ENCODE measurements around the gene GPR68.
"Not testable (repeated sequence)": the region's sequence is repeated elsewhere in the genome, so short reads cannot be mapped to it uniquely, and the experiment has no call there.

Gene GPR68

DNA sequence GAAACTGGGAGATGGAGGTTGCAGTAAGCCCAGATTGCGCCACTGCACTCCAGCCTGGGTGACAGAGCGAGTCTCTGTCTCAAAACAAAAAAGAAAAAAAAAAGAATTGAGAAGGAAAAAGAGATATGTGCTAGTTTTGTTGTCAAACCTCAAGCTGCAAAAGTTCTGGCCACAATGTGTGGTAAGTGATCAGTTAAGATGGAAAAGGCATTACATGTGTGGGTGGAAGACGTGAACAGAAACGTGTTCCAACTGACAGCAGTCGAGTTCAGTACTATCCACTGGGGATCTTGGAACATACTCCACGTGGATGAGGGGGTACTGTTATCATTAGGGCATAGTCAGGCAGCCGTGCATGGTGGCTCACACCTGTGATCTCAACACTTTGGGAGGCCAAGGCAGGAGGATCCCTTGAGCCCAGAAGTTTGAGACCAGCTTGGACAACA lies 17.3 kb downstream of the GPR68 start:
- H3K27me3 ChIP-seq (ENCODE audit: insufficient read depth, low read length, poor library complexity, severe bottlenecking), result peaks cover 12% of the 10 kb centered on the region
- no peaks in the 10 kb centered on the region for H3K9me2 ChIP-seq (replicated peaks; ENCODE audit: low read depth, low read length)
- no peaks in the 10 kb centered on the region for H3K79me2 ChIP-seq (ENCODE audit: insufficient read depth, low read length)
- H3F3A ChIP-seq (ENCODE audit: low read depth), result no peaks in the 10 kb centered on the region
- no peaks in the 10 kb centered on the region; the same call in 1 of the 2 replicates for H3K36me3 ChIP-seq (ENCODE audit: insufficient read depth, low read length)
- H2AFZ ChIP-seq (ENCODE audit: low read length), result no peak overlapping the region
- peaks cover 49% of the 10 kb centered on the region for H3K4me1 ChIP-seq (ENCODE audit: insufficient read depth, low read length, poor library complexity, severe bottlenecking)
- TF ChIP-seq, protein P1, sequence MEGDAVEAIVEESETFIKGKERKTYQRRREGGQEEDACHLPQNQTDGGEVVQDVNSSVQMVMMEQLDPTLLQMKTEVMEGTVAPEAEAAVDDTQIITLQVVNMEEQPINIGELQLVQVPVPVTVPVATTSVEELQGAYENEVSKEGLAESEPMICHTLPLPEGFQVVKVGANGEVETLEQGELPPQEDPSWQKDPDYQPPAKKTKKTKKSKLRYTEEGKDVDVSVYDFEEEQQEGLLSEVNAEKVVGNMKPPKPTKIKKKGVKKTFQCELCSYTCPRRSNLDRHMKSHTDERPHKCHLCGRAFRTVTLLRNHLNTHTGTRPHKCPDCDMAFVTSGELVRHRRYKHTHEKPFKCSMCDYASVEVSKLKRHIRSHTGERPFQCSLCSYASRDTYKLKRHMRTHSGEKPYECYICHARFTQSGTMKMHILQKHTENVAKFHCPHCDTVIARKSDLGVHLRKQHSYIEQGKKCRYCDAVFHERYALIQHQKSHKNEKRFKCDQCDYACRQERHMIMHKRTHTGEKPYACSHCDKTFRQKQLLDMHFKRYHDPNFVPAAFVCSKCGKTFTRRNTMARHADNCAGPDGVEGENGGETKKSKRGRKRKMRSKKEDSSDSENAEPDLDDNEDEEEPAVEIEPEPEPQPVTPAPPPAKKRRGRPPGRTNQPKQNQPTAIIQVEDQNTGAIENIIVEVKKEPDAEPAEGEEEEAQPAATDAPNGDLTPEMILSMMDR (conservative IDR thresholded peaks at IDR 0.05; ENCODE audit: low read length), result no peak
- TF ChIP-seq EZH2phosphoT487 (IDR thresholded peaks at IDR 0.05; ENCODE audit: borderline replicate concordance), result no peak
- H3K4me2 ChIP-seq (ENCODE audit: low read depth, low read length, poor library complexity, severe bottlenecking), result no peak overlapping the region
- no peaks in the 10 kb centered on the region for H3K9me3 ChIP-seq (ENCODE audit: insufficient read depth, low read depth, low read length)
- no peak overlapping the region for H3K9ac ChIP-seq (ENCODE audit: low read depth, low read length, poor library complexity, severe bottlenecking)
- H4K20me1 ChIP-seq (ENCODE audit: insufficient read depth, low read length, poor library complexity, severe bottlenecking), result peaks cover 8% of the 10 kb centered on the region
- no peak overlapping the region for H3K4me3 ChIP-seq (ENCODE audit: low read length, poor library complexity, severe bottlenecking)

DNA sequence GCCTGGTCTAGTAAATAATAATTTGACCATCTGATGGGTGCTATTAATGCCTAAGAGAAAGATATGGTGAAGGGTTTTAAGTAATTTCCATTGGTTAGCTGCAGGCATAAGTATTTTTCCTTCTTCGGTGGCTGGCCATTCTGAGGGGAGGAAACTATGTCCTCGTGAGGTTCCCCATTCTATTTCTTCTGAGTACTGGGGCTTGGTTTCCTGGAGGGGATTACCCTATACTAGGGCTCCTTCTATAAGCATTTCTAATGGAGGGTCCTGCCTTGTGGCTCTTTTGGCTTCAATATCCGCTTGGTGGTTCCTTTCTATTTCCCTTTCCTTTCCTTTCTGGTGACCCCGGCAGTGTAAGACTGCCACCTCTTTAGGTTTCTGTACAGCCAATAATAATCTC lies 18.1 kb downstream of the GPR68 start:
- not testable (repeated sequence) for H3K79me2 ChIP-seq (ENCODE audit: insufficient read depth, low read length); H3K9me3 ChIP-seq (ENCODE audit: insufficient read depth, low read depth, low read length); H3K9ac ChIP-seq (ENCODE audit: low read depth, low read length, poor library complexity, severe bottlenecking); H3K9me2 ChIP-seq (replicated peaks; ENCODE audit: low read depth, low read length); H4K20me1 ChIP-seq (ENCODE audit: insufficient read depth, low read length, poor library complexity, severe bottlenecking); H3F3A ChIP-seq (ENCODE audit: low read depth); H3K36me3 ChIP-seq (ENCODE audit: insufficient read depth, low read length); H2AFZ ChIP-seq (ENCODE audit: low read length); H3K4me3 ChIP-seq (ENCODE audit: low read length, poor library complexity, severe bottlenecking); H3K4me2 ChIP-seq (ENCODE audit: low read depth, low read length, poor library complexity, severe bottlenecking); H3K27me3 ChIP-seq (ENCODE audit: insufficient read depth, low read length, poor library complexity, severe bottlenecking)
- peaks cover 42% of the 10 kb centered on the region for H3K4me1 ChIP-seq (ENCODE audit: insufficient read depth, low read length, poor library complexity, severe bottlenecking)

DNA sequence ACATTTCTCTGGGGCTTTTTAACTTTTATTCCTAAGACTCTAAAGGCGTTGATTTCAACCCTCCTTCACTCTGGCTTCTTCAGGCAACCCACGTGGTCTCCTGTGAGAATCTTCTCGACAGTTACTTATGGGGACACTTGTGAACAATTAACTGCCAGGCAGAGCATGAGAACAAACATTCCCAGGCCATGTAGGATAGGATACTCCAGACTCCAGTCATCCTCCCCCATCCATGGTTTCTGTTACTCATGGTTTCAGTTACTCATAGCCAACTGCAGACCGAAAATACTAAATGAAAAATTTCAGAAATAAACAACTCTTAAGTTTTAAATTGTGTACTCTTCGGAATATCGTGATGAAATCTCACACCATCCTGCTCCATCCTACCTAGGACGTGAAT lies 19.5 kb downstream of the GPR68 start:
- Histone ChIP-seq H3K27me3 (ENCODE audit: insufficient read depth, low read length, poor library complexity, severe bottlenecking) (no peaks in the 10 kb centered on the region), H4K20me1 (ENCODE audit: insufficient read depth, low read length, poor library complexity, severe bottlenecking) (peaks cover 6% of the 10 kb centered on the region), H3K9me3 (ENCODE audit: insufficient read depth, low read depth, low read length) (no peaks in the 10 kb centered on the region), H3K36me3 (ENCODE audit: insufficient read depth, low read length) (no peaks in the 10 kb centered on the region; the same call in 1 of the 2 replicates), H3K9me2 (replicated peaks; ENCODE audit: low read depth, low read length) (no peaks in the 10 kb centered on the region), H3K4me1 (ENCODE audit: insufficient read depth, low read length, poor library complexity, severe bottlenecking) (peaks cover 31% of the 10 kb centered on the region), H3K4me2 (ENCODE audit: low read depth, low read length, poor library complexity, severe bottlenecking) (no peak overlapping the region), H3K9ac (ENCODE audit: low read depth, low read length, poor library complexity, severe bottlenecking) (no peak overlapping the region), H3K4me3 (ENCODE audit: low read length, poor library complexity, severe bottlenecking) (no peak overlapping the region), H3K79me2 (ENCODE audit: insufficient read depth, low read length) (no peaks in the 10 kb centered on the region), H3F3A (ENCODE audit: low read depth) (no peaks in the 10 kb centered on the region), H2AFZ (ENCODE audit: low read length) (no peak overlapping the region)
- TF ChIP-seq EZH2phosphoT487 (IDR thresholded peaks at IDR 0.05; ENCODE audit: borderline replicate concordance), result no peak
- TF ChIP-seq, protein P1 (conservative IDR thresholded peaks at IDR 0.05; ENCODE audit: low read length), result no peak

DNA sequence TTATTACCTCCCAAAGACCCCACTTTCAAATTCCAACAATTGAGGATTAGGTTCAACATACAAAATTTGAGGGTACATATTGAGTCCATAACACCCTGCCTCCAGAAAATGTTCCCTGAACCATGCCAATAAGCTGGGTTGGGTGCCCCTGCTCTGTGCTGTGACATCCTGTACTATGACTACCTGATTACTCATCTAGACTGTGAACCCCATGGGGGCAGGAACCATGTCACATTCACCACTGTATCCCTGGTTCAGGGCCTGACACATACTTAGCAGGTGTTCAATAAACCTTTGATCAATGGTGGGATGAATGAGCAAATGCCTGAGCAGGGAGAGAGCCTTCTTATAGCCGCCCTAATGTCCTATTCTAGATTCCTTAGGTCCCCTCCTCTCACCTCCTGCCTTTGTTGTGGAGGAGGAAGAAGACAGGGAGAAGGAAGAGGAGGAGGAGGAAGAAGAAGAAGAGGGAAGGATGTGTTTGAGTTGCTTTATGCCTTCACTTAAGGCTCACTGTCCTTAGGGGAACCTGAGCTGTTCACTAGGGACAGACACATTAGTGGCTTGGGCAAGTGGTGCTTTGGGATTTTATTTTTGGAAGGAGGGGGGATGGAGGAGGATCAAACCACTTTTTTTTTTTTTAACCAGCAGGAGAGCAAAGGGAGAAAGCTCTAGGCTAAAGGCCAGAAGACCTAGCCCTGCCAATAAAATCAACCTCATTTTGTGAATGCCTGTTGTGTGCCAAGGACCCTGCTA lies 21.3 kb downstream of the GPR68 start:
- no peak overlapping the region for H3K4me2 ChIP-seq (ENCODE audit: low read depth, low read length, poor library complexity, severe bottlenecking)
- no peak overlapping the region for H2AFZ ChIP-seq (ENCODE audit: low read length)
- no peak overlapping the region for H3K4me3 ChIP-seq (ENCODE audit: low read length, poor library complexity, severe bottlenecking)
- no peaks in the 10 kb centered on the region for H3F3A ChIP-seq (ENCODE audit: low read depth)
- H3K9me3 ChIP-seq (ENCODE audit: insufficient read depth, low read depth, low read length), result no peaks in the 10 kb centered on the region
- H4K20me1 ChIP-seq (ENCODE audit: insufficient read depth, low read length, poor library complexity, severe bottlenecking), result no peaks in the 10 kb centered on the region
- no peaks in the 10 kb centered on the region for H3K79me2 ChIP-seq (ENCODE audit: insufficient read depth, low read length)
- H3K36me3 ChIP-seq (ENCODE audit: insufficient read depth, low read length), result no peaks in the 10 kb centered on the region; the same call in 1 of the 2 replicates
- H3K9ac ChIP-seq (ENCODE audit: low read depth, low read length, poor library complexity, severe bottlenecking), result no peak overlapping the region
- H3K4me1 ChIP-seq (ENCODE audit: insufficient read depth, low read length, poor library complexity, severe bottlenecking), result peaks cover 15% of the 10 kb centered on the region
- no peaks in the 10 kb centered on the region for H3K27me3 ChIP-seq (ENCODE audit: insufficient read depth, low read length, poor library complexity, severe bottlenecking)
- H3K9me2 ChIP-seq (replicated peaks; ENCODE audit: low read depth, low read length), result no peaks in the 10 kb centered on the region
- TF ChIP-seq EZH2phosphoT487 (IDR thresholded peaks at IDR 0.05; ENCODE audit: borderline replicate concordance), result no peak
- TF ChIP-seq, protein P1 (conservative IDR thresholded peaks at IDR 0.05; ENCODE audit: low read length), result no peak
